GM21529 (cell line): Measurements from ENCODE around the gene ZNF865.

Source experiments
- ATAC-seq: cut with Tn5 transposase; IDR thresholded peaks from one replicate; pipeline ENCODE4 v1.9.1; 2021; ENCODE audit not compliant: unreplicated experiment

Gene ZNF865

DNA sequence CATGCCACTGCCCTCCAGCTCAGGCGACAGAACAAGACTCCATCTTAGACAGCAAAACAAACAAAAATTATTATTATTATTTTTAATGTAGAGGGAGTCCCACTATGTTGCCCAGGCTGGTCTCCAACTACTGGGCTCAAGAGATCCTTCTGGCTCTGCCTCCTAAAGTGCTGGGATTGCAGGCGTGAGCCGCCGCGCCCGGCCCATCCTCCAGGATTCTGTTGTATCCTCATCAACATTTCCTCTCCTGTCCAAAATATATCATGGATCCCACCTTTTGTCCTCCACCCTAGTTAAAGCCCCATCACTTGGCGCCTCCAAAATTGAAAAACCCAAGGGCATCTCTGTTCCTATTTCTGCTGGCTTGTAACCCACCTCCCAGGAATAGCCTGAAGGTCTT, 17.7 kb downstream of the ZNF865 start:
- ATAC-seq = no peak

DNA sequence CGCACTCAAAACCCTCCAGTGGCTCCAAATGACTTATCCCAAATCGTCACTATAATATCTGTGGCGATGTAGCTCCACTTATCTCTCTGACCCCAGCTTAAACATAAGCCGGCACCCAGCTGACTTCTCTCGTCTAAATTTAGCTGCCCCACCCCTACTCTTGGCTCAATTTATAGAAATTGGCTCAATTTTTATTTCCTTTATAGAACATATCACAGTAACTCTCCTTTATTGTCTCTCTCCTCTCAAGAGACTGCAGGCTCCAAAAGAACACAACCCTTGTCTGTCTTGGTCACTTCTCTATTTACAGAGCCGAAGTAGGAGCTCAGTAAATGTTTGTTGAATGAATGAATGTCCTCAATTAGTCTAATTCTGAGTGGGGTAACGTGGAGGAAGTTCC, 18.1 kb downstream of the ZNF865 start:
- ATAC-seq = no peak

DNA sequence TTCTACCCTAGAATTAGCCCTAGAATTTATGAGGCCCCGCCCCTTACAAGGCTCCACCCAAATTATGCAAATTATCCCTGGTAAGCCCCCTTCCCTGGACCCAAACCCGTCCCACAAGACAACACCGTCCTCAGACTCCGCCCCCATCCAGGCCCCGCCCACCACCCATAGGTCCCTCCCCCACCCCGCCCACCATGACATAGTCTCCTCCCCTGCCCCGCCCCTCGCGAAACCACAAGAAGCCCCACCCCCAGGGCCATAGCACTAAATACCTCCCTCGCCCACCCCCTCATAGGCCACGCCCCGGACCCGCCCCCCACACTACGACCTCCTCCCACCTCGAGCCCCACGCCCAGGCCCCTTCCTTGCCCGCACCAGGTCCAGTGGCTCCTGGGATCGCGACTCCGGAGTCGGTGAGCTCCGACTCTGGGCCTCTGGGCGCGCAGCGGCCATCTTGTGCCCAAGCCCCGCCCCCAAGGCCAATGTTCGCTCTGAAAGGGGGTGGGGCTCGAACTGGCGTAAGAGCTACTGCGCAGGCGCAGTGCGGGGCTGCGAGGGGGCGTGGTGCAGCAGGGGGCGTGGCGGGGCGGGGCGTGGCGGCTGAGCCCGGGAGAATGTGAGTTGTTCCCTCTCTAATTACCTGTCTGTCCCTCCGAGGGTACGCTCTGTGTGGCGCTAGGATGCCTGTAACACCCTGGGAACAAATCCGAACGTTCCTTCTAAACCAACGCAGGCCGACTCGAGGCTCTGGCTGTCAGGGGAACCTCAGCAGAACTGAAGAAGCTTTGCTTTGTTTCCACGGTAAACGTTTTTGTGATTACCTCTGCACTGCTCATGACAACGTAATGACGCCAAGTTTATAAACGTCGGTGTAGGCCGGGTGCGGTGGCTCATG, 18.9 kb downstream of the ZNF865 start, which contains the start of gene ZNF784:
TSS of gene ZNF784 (minus strand) at position 458 of the 895 bp plus-strand sequence. CDS start at position 453, 5 bp downstream.
- ATAC-seq = peak; percentile 52

DNA sequence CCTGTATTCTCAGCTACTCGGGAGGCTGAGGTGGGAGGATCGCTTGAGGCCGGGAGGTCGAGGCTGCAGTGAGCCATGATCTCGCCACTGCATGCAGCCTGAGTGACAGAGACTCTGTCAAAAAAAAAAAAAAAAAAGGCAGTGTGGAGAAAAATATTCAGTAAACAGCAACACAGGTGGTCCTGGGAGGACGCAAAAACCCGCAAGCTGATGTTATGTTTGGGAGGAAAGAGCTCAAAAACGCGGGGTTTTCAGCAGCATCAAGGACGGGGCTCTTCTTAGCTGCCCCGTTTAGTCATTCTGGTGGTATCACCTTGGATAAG, 19.5 kb downstream of the ZNF865 start:
- ATAC-seq = no peak

DNA sequence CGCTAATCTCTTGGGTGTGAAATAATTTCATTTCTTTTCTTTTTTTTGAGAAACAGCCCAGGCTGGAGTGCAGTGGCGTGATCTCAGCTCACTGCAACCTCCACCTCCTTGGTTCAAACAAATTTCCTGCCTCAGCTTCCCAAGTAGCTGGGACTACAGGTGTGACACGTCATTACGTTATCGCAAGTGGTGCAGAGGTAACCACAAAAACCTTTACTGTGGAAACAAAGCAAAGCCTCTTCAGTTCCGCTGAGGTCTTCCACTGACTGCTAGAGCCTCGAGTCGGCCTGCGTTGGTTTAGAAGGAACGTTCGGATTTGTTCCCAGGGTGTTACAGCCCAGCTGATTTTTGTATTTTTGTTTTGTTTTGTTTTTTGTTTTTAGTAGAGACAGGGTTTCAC, 20.9 kb downstream of the ZNF865 start:
- ATAC-seq = no peak

DNA sequence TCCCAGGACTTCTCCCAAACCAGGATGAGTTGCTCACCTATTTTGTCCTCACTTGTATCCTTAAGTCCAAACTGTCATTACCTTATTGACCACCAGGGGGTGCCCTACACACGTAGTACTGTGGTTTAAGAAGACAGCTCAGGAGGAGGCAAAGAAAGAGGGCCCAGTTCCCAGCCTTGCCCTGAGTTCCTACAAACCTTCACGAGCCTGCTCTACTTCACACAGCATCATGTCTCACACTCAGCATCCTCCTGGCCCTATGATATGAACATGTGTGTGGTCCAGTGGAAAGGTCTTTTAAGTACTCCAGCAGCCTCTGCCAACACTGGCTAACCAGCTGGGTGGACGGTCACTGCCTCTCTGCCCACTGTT, 27.0 kb downstream of the ZNF865 start:
- ATAC-seq = no peak

DNA sequence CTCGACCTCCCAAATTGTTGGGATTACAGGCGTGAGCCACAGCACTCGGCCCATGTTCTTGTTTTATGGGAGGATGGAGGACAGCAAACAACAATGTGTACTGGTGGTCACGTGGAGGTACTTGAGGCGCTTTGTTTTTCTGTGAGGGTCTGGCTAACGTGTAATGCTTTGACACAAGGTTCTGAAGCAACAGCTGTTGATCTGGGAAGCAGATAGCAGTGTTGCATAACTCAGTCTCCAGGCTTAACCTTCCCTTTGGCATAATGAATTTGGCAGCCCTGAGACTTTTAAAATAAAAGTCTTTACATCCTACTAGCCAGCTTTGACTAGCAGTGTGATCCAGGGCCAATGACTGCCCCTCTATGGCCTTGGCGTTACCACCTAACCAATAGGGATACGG, 28.4 kb downstream of the ZNF865 start:
- ATAC-seq = no peak

DNA sequence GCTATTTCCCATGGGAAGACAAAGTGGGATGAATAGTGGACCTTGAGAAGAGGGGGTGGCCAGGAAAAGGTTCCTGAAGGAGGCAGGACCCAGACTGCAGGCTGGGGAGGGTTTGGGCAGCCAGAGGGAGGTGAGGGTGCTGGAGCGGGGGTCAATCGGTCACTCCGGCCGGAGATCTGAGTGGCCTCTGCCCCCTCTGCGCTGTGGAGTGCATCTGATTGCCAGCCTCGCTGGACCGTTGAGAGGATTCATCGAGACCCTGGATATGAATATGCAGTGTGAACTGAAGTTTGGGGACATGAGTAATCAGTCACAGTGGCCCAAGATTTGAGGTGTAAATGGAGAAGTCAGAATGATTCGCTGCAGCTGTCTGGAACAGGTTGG, 29.9 kb downstream of the ZNF865 start:
- ATAC-seq = no peak

DNA sequence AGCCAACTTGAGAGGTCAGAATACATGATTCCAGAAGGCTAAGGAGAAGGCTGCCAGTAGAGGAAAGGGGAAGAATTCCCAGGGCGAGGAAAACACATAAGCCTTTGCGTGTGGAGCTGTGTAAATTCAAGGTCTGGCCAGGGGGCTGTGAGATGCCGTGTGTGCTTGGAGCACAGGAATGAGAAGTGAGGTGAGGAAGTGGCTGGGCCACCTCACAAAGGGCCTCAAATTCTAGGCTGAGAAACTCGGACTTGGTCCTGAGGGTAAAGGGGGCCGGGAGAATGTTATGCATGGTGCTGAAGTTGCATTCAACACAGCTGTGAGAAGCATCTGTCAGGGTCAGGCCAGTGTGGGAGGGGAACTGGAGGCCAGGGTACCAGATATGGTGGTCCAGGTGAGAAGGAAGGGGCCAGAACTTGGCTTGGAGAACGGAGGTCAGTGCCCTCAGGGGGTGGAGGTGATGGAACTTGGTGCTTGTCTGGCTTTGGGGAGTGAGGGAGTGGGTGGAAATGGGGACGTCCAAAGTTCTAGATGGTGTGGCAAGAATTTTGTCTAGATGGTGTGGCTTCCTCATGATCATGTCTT, 30.5 kb downstream of the ZNF865 start:
- ATAC-seq = no peak

DNA sequence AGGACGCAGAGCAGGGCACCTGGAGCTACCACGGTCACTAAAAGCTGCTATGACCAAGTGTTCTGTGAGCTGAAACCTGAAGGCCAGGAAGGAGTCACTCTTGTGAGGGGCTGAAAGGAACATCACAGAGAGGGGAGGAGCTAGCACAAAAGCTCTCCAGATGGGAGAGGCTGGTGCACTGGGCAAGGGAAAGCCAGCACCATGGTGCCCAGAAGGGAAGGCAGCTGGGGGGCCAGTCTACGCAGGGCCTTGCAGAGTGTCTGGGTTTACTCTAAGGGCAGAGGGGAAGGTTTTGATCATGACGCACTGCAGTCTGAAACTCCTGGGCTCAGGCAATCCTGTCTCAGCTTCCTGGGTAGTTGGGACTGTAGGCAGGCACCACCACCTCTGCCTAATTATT, 31.3 kb downstream of the ZNF865 start:
- ATAC-seq = no peak

GRCh38 chr19:55637534-55637933, 32.1 kb downstream of the ZNF865 start:
- no peak for ATAC-seq

- no peak for ATAC-seq
These were observed 33.5 kb downstream of the ZNF865 start for GRCh38 chr19:55638864-55639359.

DNA sequence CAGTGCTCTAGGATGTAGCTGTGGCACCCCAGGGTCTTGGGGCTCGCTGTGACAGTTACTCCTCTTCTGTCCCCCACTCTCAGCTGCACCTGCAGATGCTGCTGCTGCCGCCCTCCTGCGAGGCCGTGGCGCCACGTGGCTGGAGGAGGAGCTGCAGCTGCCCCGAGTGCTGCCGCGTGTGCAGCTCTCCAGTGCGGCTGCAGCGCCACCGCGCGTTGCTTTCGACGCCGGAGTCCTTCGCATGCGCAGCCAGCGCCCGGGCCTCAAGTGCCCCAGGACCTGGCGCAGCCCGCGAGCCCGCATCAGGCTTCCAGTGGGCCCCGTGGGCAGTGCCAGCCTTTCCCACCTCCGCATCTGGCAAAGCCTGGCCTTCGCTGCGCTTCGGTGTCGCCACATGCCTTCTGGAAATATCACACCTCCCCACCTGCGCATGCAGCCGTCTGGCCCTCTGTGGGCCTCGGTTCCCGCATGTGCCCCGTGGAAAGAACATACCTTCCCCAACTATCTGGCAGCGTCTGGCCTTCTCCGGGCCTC, 34.7 kb downstream of the ZNF865 start:
- ATAC-seq = peak; percentile 21

GRCh38 chr19:55640577-55641425, 35.4 kb downstream of the ZNF865 start, which contains the start of gene ZNF580:
ZNF580 (plus strand) TSS chr19:55641002; CDS start chr19:55642509, 1,507 bp downstream.
- ATAC-seq = peak; percentile 31

DNA sequence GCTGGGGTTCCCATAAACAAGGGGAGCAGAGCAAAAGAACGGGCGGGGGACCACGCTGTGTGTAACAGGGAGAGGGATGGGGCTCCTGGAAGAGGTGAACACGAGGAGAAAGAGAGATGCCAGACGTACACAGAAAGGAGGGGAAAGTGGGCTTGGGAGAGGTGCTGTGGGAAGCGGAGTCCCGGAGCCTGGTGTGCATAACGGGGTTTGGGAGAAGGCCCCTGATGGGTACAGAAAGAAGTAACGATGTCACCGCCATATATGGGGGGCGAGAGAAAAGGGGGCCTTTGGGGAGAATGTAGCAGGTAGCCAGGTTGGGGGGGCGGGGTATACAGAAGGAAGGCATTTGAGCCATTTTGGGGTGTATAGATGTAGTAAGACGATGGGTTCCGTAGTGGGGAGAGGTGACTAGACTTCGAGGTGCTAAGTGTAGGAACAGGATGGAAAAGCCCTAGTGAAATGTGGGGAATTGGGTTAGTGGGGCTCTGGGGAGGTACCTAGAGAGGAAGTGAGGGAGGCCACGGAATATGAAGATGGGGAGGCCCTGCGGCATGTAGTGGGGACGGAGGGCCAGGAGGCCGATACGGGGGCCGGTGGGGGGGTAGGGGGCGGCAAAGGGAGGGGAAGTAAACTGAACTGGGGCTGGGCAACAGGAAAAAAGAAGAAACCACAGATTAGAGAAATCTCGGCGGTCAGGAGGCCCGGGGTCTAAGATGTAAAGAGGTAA, 36.1 kb downstream of the ZNF865 start:
- no peak for ATAC-seq

- no peak for ATAC-seq
These were observed 36.9 kb downstream of the ZNF865 start for GRCh38 chr19:55642153-55643002.

DNA sequence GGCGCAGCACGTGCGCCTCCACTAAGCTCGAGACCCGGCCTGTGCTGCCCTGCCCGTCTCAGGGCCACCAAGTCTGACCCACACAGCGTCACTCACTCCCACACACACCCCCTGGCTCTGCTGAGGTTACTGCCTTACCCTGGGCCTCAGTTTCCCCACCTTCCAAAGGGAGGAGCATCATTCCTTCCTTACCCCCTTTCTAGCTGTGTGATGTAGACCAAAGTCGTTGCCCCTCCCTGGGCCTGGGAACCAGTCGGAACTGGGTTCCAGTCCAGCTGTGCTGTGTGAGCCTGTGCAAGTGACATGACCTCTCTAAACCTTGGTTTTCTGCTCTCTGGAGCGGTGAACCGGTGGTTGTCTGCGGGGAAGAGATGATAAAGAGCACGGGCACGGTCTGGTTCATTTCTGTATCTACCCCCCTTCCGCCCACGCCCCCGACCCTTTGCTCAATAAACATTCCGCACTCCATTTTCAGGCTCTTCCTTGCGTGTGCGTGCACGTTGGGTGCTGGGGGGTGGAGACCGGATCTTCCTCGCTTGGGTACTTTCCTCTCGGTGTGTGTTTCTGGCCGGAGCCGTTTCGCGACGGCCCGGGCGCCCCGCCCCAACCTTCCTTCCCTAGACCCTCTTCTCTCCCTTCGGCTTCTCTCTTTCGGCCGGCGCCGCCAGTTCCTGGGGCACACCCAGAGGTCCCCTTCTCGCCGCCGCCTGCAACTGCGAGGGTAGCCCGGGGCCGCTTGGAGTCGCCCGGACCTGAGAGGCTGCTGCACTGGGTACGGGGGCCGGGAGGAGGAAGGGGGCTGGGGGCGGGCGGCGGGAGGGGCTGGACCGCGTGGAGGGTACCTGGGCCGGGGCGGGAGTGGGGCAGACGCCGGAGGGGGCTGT, 37.8 kb downstream of the ZNF865 start, which contains the start of gene ZNF581:
TSS of gene ZNF581 (plus strand) at position 647 of the 884 bp plus-strand sequence. CDS start 923 bp downstream, outside the sequence.
- peak; percentile 26 for ATAC-seq

GRCh38 chr19:55643887-55644176, 38.4 kb downstream of the ZNF865 start:
- no peak for ATAC-seq
